ENCODE results near the gene DHRS2.
"Not testable (repeated sequence)": the region's sequence is repeated elsewhere in the genome, so short reads cannot be mapped to it uniquely, and the experiment has no call there.

DHRS2 gene

GRCh38 chr14:23636317-23637211, at the start of gene DHRS2:
Gene DHRS2, plus strand, starts transcription at chr14:23636364. Its CDS starts 2,501 bp downstream, at chr14:23638865.
- DNase-seq (ENCODE audit: low read depth): no peak

DNA sequence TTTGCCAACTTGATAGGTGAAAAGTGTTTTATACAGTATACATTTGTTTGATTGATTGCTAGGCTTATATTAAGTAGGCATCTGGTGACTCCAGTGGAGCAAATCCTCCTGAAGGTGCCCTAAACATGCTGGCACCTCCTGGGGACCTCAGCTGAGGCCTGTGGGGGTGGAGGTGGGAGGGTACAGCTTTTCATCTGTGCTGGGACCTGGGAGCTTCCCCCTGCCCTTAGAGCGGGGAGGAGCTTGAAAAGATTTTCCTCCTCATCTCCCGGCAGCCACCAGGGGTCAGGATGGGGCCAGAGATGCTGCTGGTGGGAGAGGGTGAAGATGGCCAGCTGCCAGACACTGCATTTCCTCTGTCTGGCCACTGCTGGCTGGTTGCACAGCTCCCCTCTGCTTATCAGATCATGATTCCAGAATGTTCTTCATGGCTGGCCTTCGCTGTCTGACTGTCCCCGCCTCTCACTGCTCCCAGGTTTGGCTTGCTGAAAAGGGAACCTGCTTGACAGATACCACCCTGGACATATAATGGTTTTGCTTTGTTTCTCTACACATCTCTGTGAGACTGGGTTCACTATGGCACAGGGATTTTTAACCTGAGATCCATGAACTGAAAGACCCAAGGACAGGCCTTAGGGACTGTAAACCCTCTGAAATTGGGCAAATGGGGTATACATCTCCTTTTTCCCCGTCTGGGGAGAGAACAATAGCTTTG, 47.1 kb upstream of the DHRS2 start:
- peak; percentile 57 for DNase-seq (ENCODE audit: low read depth)

GRCh38 chr14:23589606-23590005, 46.6 kb upstream of the DHRS2 start:
- no peak for DNase-seq (ENCODE audit: low read depth)

GRCh38 chr14:23590198-23590597, 46.0 kb upstream of the DHRS2 start:
- no peak for DNase-seq (ENCODE audit: low read depth)

DNA sequence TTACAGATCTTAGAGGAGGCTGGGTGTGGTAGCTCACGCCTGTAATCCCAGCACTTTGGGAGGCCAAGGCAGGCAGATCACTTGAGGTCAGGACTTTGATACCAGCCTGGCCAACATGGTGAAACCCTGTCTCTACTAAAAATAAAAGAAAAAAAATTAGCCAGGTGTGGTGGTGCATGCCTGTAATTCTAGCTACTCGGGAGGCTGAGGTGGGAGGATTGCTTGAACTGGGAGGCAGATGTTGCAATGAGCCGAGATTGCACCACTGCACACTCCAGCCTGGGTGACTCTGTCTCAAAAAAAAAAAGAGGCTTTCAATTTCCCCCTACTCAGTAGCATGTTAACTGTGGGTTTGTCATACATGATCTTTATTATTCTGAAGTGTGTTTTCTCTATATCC, 42.0 kb upstream of the DHRS2 start:
- not testable (repeated sequence) for DNase-seq (ENCODE audit: low read depth)

DNA sequence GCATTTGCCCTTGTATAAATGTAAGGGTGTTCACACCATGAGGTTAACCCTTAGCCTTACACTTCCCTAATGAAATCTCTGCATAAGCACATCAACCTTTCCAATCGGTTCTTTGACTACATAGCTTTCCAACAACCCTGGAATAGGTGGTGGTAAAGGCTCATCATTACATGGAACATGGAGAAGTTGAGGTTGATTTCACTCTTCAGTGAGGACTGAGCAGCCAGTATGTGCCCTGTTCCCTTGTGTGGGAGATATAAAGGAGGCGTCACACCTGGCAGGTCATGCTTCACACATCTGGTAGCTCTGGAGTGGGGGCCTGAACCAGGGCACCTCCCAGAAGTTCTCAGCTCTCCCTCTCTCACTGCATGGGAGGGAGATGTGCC, 35.8 kb upstream of the DHRS2 start:
- no peak for DNase-seq (ENCODE audit: low read depth)

DNA sequence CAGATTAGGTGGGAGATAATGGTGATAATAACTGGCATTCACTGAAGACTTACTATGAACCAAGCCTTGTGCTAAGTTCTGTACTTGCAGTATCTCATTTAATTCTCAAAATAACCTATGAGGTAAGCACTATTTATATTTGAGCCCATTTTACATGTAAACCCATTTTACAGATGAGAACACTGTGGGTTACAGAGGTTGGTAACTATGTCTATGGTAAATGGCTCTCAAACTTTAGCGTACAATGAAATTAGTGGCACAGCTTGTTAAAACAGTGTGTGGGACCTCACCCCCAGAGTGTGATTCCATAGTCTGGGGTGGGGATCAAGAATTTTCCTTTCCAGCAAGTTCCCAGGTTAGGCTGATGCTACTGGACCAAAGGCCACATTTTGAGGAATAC, 35.4 kb upstream of the DHRS2 start:
- no peak for DNase-seq (ENCODE audit: low read depth)

DNA sequence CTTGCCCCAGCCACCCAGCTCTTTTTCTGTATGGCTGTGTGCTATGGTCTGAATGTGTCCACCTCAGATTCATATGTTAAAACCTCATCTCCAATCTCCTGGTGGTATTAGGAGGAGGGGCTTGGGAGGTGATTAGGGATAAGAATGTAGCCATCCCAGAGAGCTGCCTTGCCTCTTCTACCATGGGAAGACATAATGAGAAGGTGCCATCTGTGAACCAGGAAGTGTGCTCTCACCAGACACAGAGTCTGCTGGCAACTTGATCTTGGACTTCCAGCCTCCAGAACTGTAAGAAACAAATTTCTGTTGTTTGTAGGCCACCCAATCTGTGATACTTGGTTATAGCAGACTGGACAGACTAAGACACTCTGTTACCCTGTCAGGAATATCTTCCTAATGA, 34.7 kb upstream of the DHRS2 start:
- DNase-seq (ENCODE audit: low read depth): no peak

GRCh38 chr14:23601845-23602180, 34.4 kb upstream of the DHRS2 start:
- no peak for DNase-seq (ENCODE audit: low read depth)

GRCh38 chr14:23602181-23603095, 33.7 kb upstream of the DHRS2 start:
- DNase-seq (ENCODE audit: low read depth): no peak

GRCh38 chr14:23603103-23603502, 33.1 kb upstream of the DHRS2 start:
- DNase-seq (ENCODE audit: low read depth): no peak

GRCh38 chr14:23604148-23604547, 32.0 kb upstream of the DHRS2 start:
- no peak for DNase-seq (ENCODE audit: low read depth)

- DNase-seq (ENCODE audit: low read depth): no peak
Measured at GRCh38 chr14:23604675-23605170, 31.4 kb upstream of the DHRS2 start.

GRCh38 chr14:23605931-23606585, 30.1 kb upstream of the DHRS2 start:
- DNase-seq (ENCODE audit: low read depth): no peak

DNA sequence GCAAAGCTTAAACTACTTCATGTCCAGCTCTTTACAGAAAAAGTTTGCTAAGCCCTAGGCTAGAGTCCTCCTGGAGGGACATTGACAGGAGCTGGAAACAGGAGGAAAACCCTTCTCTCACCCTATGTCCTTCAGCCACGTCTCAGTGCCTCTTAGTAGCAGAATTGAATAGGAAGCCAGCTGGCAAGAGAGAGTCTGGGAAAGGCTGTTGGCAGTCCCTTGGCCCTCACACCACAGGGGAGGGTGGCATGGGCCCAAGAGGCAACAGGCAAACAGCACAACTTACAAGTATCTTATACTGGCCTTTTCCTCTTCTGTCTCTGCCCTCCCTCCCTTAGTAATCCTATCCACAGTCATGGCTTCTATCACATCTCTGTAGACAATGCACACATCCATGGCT, 27.7 kb upstream of the DHRS2 start:
- DNase-seq (ENCODE audit: low read depth): no peak

DNA sequence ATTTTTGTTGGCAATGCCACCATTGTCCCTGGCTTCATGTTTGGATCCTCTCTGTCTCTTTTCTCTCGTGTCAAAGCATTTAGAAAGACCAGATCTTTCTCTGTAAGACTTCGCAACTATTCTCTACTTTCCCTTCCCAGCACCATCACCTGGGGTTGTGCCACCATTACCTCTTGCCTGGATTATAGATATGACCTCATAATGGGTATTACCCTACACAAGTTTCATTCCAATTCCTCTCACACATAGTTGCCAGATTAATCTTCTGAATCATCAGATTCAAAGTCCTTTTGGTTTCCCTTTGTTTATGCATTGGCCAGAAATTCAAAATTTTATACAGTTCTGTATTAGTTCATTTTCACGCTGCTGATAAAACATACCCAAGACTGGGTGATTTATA, 27.2 kb upstream of the DHRS2 start:
- DNase-seq (ENCODE audit: low read depth): no peak

DNA sequence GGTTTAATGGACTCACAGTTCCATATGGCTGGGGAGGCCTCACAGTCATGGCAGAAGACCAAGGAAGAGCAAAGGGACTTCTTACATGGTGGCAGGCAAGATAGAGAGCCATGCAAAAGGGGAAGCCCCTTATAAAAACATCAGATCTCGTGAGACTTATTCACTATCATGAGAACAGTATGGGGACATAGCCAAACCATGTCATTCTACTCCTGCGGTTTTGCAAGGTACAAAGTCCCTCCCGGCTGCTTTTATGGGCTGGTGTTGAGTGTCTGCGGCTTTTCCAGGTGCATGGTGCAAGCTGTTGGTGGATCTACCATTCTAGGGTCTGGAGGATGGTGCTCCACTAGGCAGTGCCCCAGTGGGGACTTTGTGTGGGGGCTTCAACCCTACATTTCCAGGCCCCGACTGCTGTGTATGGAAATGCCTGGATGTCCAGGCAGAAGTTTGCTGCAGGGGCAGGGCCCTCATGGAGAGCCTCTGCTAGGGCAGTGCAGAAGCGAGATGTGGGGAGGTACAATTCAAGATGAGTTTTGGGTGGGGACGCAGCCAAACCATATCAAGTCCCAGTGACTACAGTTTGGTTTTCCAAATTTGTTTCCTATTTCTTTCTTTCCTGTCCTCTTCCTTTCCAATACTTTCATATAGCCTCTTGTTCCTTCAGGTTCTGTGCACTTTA, 26.6 kb upstream of the DHRS2 start:
- DNase-seq (ENCODE audit: low read depth): not testable (repeated sequence)

- no peak for DNase-seq (ENCODE audit: low read depth)
Measured at GRCh38 chr14:23610090-23610814, 25.9 kb upstream of the DHRS2 start.

GRCh38 chr14:23610815-23611289, 25.3 kb upstream of the DHRS2 start:
- DNase-seq (ENCODE audit: low read depth): no peak

DNA sequence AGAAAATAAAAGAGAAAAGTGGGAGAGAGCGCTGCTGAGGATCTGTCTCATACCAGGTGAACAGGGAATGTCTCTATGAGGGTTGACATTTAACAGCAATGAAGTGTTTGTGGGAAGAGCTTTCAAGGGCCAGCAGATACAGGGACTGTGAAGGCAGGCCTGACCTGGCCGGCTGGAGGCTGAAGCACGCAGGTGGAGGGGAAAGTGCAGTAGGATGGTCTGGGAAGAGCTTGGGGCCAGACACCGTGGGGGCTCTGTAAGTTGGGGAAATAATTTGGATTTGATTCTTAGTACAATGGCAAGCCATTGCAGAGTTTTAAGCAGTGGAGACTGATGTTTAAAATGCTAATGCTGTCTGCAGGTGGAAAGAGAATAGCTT, 23.8 kb upstream of the DHRS2 start:
- DNase-seq (ENCODE audit: low read depth): no peak

Measured in stimulated activated CD8-positive, alpha-beta memory T cell treated with anti-CD3 and anti-CD28 coated beads, Interleukin-15, amount 100 ng/mL, for 1 hour (primary cell).